Aorta (tissue), 5 donors: ENCODE measurements around the gene ZNF428. TPM values are rescaled to one million over a fixed set of nuclear protein-coding genes. Genes with fewer than 3 reads are reported as not detected.

ENCODE experiments used
- ATAC-seq: fragments of 200-7000 bp; cut with Tn5 transposase; one replicate; pipeline ENCODE4 v1.9.1; 2022; ENCODE audit warnings: moderate library complexity; ENCODE audit not compliant: low FRiP score
- DNase-seq, 2 donors: peaks; one replicate each; pipeline ENCODE4 v3.0.0-alpha.2; 2020
- H3K27ac ChIP-seq, 2 donors: one replicate each; pipeline ENCODE4 v1.5.1; 2013; ENCODE audit warnings: low read length in 2 of 2, mild to moderate bottlenecking in 2 of 2, moderate library complexity in 2 of 2, control low read depth in 1 of 2, inconsistent platforms in 1 of 2, low read depth in 1 of 2
- H3K27me3 ChIP-seq, 2 donors: one replicate each; pipeline ENCODE4 v1.6.1; 2013; ENCODE audit warnings: control low read depth in 1 of 2, low read length in 1 of 2, mild to moderate bottlenecking in 1 of 2, moderate library complexity in 1 of 2; ENCODE audit not compliant: insufficient read depth in 2 of 2, control insufficient read depth in 1 of 2
- H3K36me3 ChIP-seq, 2 donors: one replicate each; pipeline ENCODE4 v1.6.1; 2013; ENCODE audit warnings: control low read depth in 1 of 2, low read length in 1 of 2, mild to moderate bottlenecking in 1 of 2; ENCODE audit not compliant: insufficient read depth in 2 of 2, control insufficient read depth in 1 of 2
- H3K4me1 ChIP-seq, 2 donors: one replicate each; pipeline ENCODE4 v1.6.1; 2013; ENCODE audit warnings: low read length in 2 of 2, control low read depth in 1 of 2, mild to moderate bottlenecking in 1 of 2, moderate library complexity in 1 of 2; ENCODE audit not compliant: insufficient read depth in 2 of 2, control insufficient read depth in 1 of 2
- H3K4me3 ChIP-seq, 2 donors: one replicate each; pipeline ENCODE4 v1.5.1; 2013; ENCODE audit warnings: low read length in 2 of 2, control low read depth in 1 of 2, mild to moderate bottlenecking in 1 of 2
- H3K9me3 ChIP-seq: one replicate; pipeline ENCODE4 v1.6.1; 2013; ENCODE audit warnings: mild to moderate bottlenecking, low read length; ENCODE audit not compliant: control insufficient read depth
- WGBS, 2 donors: extraction: QIAGEN DNeasy Blood & Tissue Kit; methylation state at CpG; one replicate each; pipeline ENCODE4 v1.1.7; 2013; 5-methylcytosine and 5-hydroxymethylcytosine counted together
- intact Hi-C, 2 donors: fragments of 100-400 bp; cut with DNase I; formaldehyde crosslinking; loops; one replicate each; pipeline versions ENCODE4 v1.14.2 to v1.15.0; 2022
- long read RNA-seq, 2 donors: library from polyadenylated mRNA; unstranded; transcript quantifications; one replicate each; pipeline ENCODE4 v2.0.0, GENCODE V29; 2020 to 2021
- polyA plus RNA-seq, 2 donors: library from polyadenylated mRNA; stranded (reverse); fragments of 200-250 nt; gene quantifications; one replicate each; pipeline ENCODE4 v1.2.3, GENCODE V29; 2013
- total RNA-seq, 2 donors: library from RNA; stranded (reverse); fragmentation: NEBNext Ultra II Directional; extraction: Animal tissue kit (Norgen Biotek cat#: 25700); gene quantifications; one replicate each; pipeline ENCODE4 v1.2.1, GENCODE V29; 2021
- donor health status: healthy with polysubstance abuse.
- donor health status: Bipolar disorder and iron deficiency.
- donor health status: DM: no; HTN: no; CAD: no.
- donor health status: DM: no; HTN: no; CAD: no.
- donor health status: DM: yes; HTN: yes; CAD: no.

The ZNF428 gene
- total RNA-seq, result 10 to 100 TPM; 26.2 to 34.6 TPM
- 10 to 100 TPM; 37.1 to 54.2 TPM for polyA plus RNA-seq
- long read RNA-seq, donor 1, transcript ZNF428-201 (3 exons, 1,412 nt), result major isoform, 11 of 11 reads
- long read RNA-seq, donor 1, partial matches to known transcripts, result 0 of 11 reads
- long read RNA-seq, donor 1, other reads (novel, unspliced or antisense), result 0 of 11 reads
- long read RNA-seq, donor 2, transcript ZNF428-201 (3 exons, 1,412 nt), result major isoform, 15 of 23 reads
- long read RNA-seq, donor 2, partial matches to known transcripts, result 5 of 23 reads
- long read RNA-seq, donor 2, other reads (novel, unspliced or antisense), result 3 of 23 reads

- Histone ChIP-seq H3K27ac (peak within 1 kb of the TSS; percentile 1 to 69), H3K36me3 (no peaks in the 10 kb centered on the region), H3K4me1 (no peaks in the 10 kb centered on the region), H3K27me3 (no peaks in the 10 kb centered on the region), H3K4me3 (peak within 1 kb of the TSS; percentile 43 to 52), H3K9me3 (no peaks in the 10 kb centered on the region)
- intact Hi-C loops, result loop anchor here in 1 of 2 donors (2.0 kb wide), 1 partner anchor 47 kb away; no protein-coding TSS in a partner anchor
- WGBS, 2 donors, result 0% methylated on average over 63 to 81 of the region's 81 CpGs
- ATAC-seq (peak; percentile 93), DNase-seq (peak; percentile 92 to 94)
Measured at GRCh38 chr19:43619262-43620060, at the start of gene ZNF428. Gene ZNF428, minus strand, starts transcription at chr19:43619629. Its CDS starts 5,325 bp downstream, at chr19:43614304.

- Histone ChIP-seq H3K27me3 (no peaks in the 10 kb centered on the region), H3K27ac (peak overlapping the region in 1 of 2 donors; percentile 60), H3K4me1 (peaks cover 0 to 1% of the 10 kb centered on the region in 2 donors), H3K4me3 (peak overlapping the region; percentile 11 to 81), H3K36me3 (peaks cover 0 to 1% of the 10 kb centered on the region in 2 donors), H3K9me3 (no peaks in the 10 kb centered on the region)
- DNase-seq (peak; percentile 99 to 100), ATAC-seq (peak; percentile 96)
- intact Hi-C loops, result loop anchor here (1.0 to 10.0 kb wide), 3 partner anchors 86 to 136 kb away; partner anchors contain the start of genes ZNF575 (in 2 of the 2) and SMG9 (in 1 of the 2)
- WGBS, 2 donors, result 0 to 1% methylated on average over 44 of the region's 44 CpGs
Measured at GRCh38 chr19:43668406-43669109, 49.1 kb upstream of the ZNF428 start.

- Histone ChIP-seq H3K9me3 (no peaks in the 10 kb centered on the region), H3K4me3 (peak overlapping the region in 1 of 2 donors; percentile 31), H3K27ac (no peak overlapping the region), H3K36me3 (peaks cover 0 to 1% of the 10 kb centered on the region in 2 donors), H3K4me1 (peaks cover 0 to 1% of the 10 kb centered on the region in 2 donors), H3K27me3 (no peaks in the 10 kb centered on the region)
- intact Hi-C loops, result loop anchor here (2.0 to 10.0 kb wide), 3 partner anchors 49 to 136 kb away; partner anchors contain the start of genes ZNF575 (in 2 of the 2) and ZNF428 (in 1 of the 2)
- ATAC-seq (no peak), DNase-seq (no peak)
- 8 to 13% methylated on average over 29 of the region's 29 CpGs for WGBS, 2 donors
Measured at GRCh38 chr19:43667876-43668405, 48.5 kb upstream of the ZNF428 start.

GRCh38 chr19:43667126-43667875, 47.9 kb upstream of the ZNF428 start:
- WGBS, 2 donors, result 60 to 70% methylated on average over 26 of the region's 26 CpGs
- Histone ChIP-seq H3K4me1 (peaks cover 0 to 1% of the 10 kb centered on the region in 2 donors), H3K4me3 (no peak overlapping the region), H3K27ac (no peak overlapping the region), H3K9me3 (no peaks in the 10 kb centered on the region), H3K27me3 (no peaks in the 10 kb centered on the region), H3K36me3 (peaks cover 0 to 1% of the 10 kb centered on the region in 2 donors)
- no peak for ATAC-seq
- peak in 1 of 2 donors; percentile 63 for DNase-seq
- intact Hi-C loops, result loop anchor here (2.0 to 10.0 kb wide), 3 partner anchors 48 to 135 kb away; partner anchors contain the start of genes ZNF575 (in 2 of the 2) and ZNF428 (in 1 of the 2)

GRCh38 chr19:43664018-43664417, 44.6 kb upstream of the ZNF428 start:
- H3K27ac ChIP-seq, result no peak overlapping the region
- H3K36me3 ChIP-seq, result peaks cover 0 to 1% of the 10 kb centered on the region in 2 donors
- ATAC-seq, result no peak
- no peaks in the 10 kb centered on the region for H3K9me3 ChIP-seq
- peak in 1 of 2 donors; percentile 64 for DNase-seq
- H3K4me1 ChIP-seq, result peaks cover 0 to 1% of the 10 kb centered on the region in 2 donors
- 82 to 87% methylated on average over 7 of the region's 7 CpGs for WGBS, 2 donors
- H3K27me3 ChIP-seq, result no peaks in the 10 kb centered on the region
- intact Hi-C loops, result loop anchor here in 1 of 2 donors (10.0 kb wide), 1 partner anchor 129 kb away; the partner anchor contains the start of gene ZNF575
- no peak overlapping the region for H3K4me3 ChIP-seq

GRCh38 chr19:43662487-43662886, 43.1 kb upstream of the ZNF428 start:
- Histone ChIP-seq H3K9me3 (peaks cover 1% of the 10 kb centered on the region), H3K27me3 (no peaks in the 10 kb centered on the region), H3K36me3 (peaks cover 0 to 3% of the 10 kb centered on the region in 2 donors), H3K4me1 (no peaks in the 10 kb centered on the region), H3K27ac (no peak overlapping the region), H3K4me3 (no peak overlapping the region)
- DNase-seq (no peak), ATAC-seq (no peak)
- 94% methylated on average over 6 of the region's 6 CpGs for WGBS, 2 donors
- intact Hi-C loops, result loop anchor here in 1 of 2 donors (10.0 kb wide), 1 partner anchor 128 kb away; the partner anchor contains the start of gene ZNF575

- 58 to 75% methylated on average over 6 of the region's 6 CpGs for WGBS, 2 donors
- Histone ChIP-seq H3K9me3 (peaks cover 1% of the 10 kb centered on the region), H3K27ac (no peak overlapping the region), H3K36me3 (peaks cover 0 to 3% of the 10 kb centered on the region in 2 donors), H3K4me1 (no peaks in the 10 kb centered on the region), H3K27me3 (no peaks in the 10 kb centered on the region), H3K4me3 (no peak overlapping the region)
- DNase-seq, result no peak
- ATAC-seq, result no peak
- intact Hi-C loops, result loop anchor here in 1 of 2 donors (10.0 kb wide), 1 partner anchor 126 kb away; the partner anchor contains the start of gene ZNF575
Measured at GRCh38 chr19:43660971-43661360, 41.5 kb upstream of the ZNF428 start.
